RWPE2 (cell line): ENCODE data around the gene UBQLN4.

Experiments
- ATAC-seq: fragments of 200-7000 bp; cut with Tn5 transposase; 3 replicates; pipeline ENCODE4 v1.9.1; 2021; ENCODE audit warnings: low read depth
- DNase-seq: peaks from one replicate; pipeline ENCODE4 v3.0.0-alpha.2; 2020; ENCODE audit warnings: low spot score
- H3K27ac ChIP-seq: fragments of 450-650 bp; 2 replicates; pipeline ENCODE4 v1.5.1; 2017; ENCODE audit warnings: mild to moderate bottlenecking; ENCODE audit not compliant: poor library complexity, severe bottlenecking
- H3K27me3 ChIP-seq: fragments of 250-450 bp; sonication (Bioruptor Pico); 2 replicates; pipeline ENCODE4 v1.5.1; 2021; ENCODE audit warnings: mild to moderate bottlenecking, moderate library complexity; ENCODE audit not compliant: insufficient read depth, poor library complexity, severe bottlenecking
- H3K36me3 ChIP-seq: fragments of 250-450 bp; sonication (Bioruptor Pico); 2 replicates; pipeline ENCODE4 v1.5.1; 2020; ENCODE audit warnings: low read depth, mild to moderate bottlenecking, moderate library complexity
- H3K4me1 ChIP-seq: fragments of 250-450 bp; sonication (Bioruptor Pico); 2 replicates; pipeline ENCODE4 v1.5.1; 2021; ENCODE audit warnings: mild to moderate bottlenecking, moderate library complexity; ENCODE audit not compliant: insufficient read depth, poor library complexity, severe bottlenecking
- H3K4me3 ChIP-seq: fragments of 250-450 bp; sonication (Bioruptor Pico); 2 replicates; pipeline ENCODE4 v1.5.1; 2021; ENCODE audit warnings: mild to moderate bottlenecking, moderate library complexity; ENCODE audit not compliant: severe bottlenecking
- H3K9me3 ChIP-seq: fragments of 250-450 bp; sonication (Bioruptor Pico); 2 replicates; pipeline ENCODE4 v1.5.1; 2021; ENCODE audit warnings: mild to moderate bottlenecking, moderate library complexity; ENCODE audit not compliant: severe bottlenecking
- CTCF ChIP-seq: fragments of 450-650 bp; IDR thresholded peaks from one replicate; pipeline ENCODE4 v1.5.1; 2017; ENCODE audit warnings: mild to moderate bottlenecking, moderate library complexity; ENCODE audit not compliant: poor library complexity, severe bottlenecking

The UBQLN4 gene

GRCh38 chr1:155996166-155996565 is 57.4 kb downstream of the UBQLN4 start:
- no peak for ATAC-seq
- Histone ChIP-seq H3K4me3 (no peak overlapping the region), H3K4me1 (peaks cover 3% of the 10 kb centered on the region), H3K27me3 (no peaks in the 10 kb centered on the region), H3K9me3 (no peaks in the 10 kb centered on the region), H3K27ac (no peak overlapping the region), H3K36me3 (no peaks in the 10 kb centered on the region)
- no peak for TF ChIP-seq CTCF
- DNase-seq, result no peak

- no peaks in the 10 kb centered on the region for H3K27me3 ChIP-seq
- H3K4me1 ChIP-seq, result no peaks in the 10 kb centered on the region
- ATAC-seq (no peak), DNase-seq (no peak)
- no peak overlapping the region for H3K27ac ChIP-seq
- TF ChIP-seq CTCF, result no peak
- no peaks in the 10 kb centered on the region for H3K36me3 ChIP-seq
- no peak overlapping the region for H3K4me3 ChIP-seq
- no peaks in the 10 kb centered on the region for H3K9me3 ChIP-seq
Measured at GRCh38 chr1:155993595-155993994, 60.0 kb downstream of the UBQLN4 start.

DNA sequence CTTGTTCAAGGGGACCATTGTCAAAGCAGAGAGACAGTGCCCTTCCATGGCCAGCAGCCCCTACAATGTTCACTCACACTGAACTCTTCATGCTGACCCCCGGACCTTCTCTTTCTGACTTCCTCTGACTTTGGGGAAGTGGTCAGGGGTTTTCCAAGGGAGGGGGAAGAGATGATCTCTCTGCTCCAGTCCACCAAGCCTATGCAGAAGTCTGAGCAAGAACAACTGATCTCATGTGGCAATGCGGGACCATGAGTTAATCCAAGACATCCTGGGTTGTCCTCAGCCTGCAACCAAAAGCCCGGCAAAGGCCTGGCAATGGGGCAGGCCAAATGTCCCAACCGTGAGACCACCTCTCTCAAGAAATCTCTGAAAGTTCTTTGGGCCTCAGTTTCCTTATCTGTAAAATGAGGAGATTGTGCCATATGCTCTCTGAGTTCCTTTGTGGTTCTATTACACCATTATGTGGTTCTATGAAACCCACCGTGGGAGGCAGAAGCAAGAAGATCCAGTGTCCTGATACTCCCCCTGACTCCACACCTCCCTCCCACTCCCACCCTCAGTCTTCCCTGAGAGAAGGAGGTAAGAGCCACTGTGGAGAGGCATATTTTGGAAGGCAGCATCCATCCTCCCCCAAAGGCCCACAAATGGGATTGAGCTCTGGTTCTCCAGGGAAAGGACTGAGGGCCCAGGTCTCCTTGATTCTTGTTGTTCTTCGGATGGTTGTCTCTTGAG is 63.4 kb downstream of the UBQLN4 start:
- Histone ChIP-seq H3K27ac (no peak overlapping the region), H3K4me1 (no peaks in the 10 kb centered on the region), H3K4me3 (no peak overlapping the region), H3K9me3 (no peaks in the 10 kb centered on the region), H3K27me3 (no peaks in the 10 kb centered on the region), H3K36me3 (no peaks in the 10 kb centered on the region)
- no peak for ATAC-seq
- no peak for DNase-seq
- TF ChIP-seq CTCF, result no peak

DNA sequence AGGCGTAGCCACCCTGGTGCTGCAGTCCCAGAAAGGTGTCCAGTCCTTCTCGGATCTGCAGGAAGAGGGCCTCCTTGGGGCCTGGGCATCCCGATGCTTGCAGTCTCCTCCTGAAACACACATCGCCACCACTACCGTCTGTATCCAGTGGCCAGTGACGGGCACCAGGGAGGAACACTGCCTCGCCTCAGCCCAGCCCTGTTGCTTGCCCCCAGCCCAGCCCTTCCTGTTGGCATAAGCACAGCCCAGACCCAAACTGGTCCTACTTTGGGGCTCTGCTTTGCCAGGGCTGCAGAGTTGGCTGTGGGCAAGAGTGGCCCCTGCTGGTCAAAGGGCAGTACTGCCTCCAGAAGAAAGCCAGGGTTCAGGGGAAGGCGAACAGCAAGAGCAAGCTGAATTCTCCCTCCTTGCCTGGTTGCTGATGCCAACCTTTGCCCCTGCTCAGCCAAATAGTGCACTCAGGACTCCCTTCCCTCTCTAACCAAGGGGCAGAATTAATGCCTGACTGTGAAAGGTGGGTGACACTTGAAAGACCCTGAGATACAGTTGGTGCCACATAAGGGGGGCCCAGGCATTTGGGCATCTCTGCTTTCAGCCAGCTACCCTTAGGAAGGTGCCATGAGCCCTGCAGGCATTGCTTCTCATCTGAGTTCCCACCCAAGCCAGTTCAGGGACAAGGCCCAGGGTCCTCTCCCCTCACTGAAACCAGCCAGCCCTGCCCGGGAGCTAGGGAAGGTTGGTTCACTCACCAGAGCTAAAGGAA is 64.2 kb downstream of the UBQLN4 start:
- Histone ChIP-seq H3K9me3 (no peaks in the 10 kb centered on the region), H3K36me3 (no peaks in the 10 kb centered on the region), H3K27ac (no peak overlapping the region), H3K27me3 (no peaks in the 10 kb centered on the region), H3K4me3 (no peak overlapping the region), H3K4me1 (peaks cover under 1% of the 10 kb centered on the region)
- peak; percentile 97 for TF ChIP-seq CTCF
- ATAC-seq, result peak; percentile 85
- DNase-seq, result no peak
